Osteoblast (primary cell): ENCODE measurements around the gene HEMGN. TPM values are rescaled to one million over a fixed set of nuclear protein-coding genes. Genes with fewer than 3 reads are reported as not detected.

Experiments used
- DNase-seq: peaks from one replicate; pipeline ENCODE4 v3.0.0; 2011; ENCODE audit warnings: low spot score, mixed read lengths; ENCODE audit not compliant: insufficient read length; ENCODE audit errors: missing footprints
- H2AFZ ChIP-seq: 2 replicates; pipeline ENCODE4 v1.6.0; 2011; ENCODE audit warnings: mild to moderate bottlenecking, low read length
- H3K27ac ChIP-seq: 2 replicates; pipeline ENCODE4 v1.5.1; 2011; ENCODE audit warnings: mild to moderate bottlenecking, low read depth, low read length, moderate library complexity
- H3K27me3 ChIP-seq: 2 replicates; pipeline ENCODE4 v1.6.0; 2012; ENCODE audit warnings: mild to moderate bottlenecking, control low read depth, inconsistent platforms, low read length, moderate library complexity; ENCODE audit not compliant: insufficient read depth
- H3K36me3 ChIP-seq: 2 replicates; pipeline ENCODE4 v1.5.1; 2011; ENCODE audit warnings: mild to moderate bottlenecking, low read length, control low read depth, moderate library complexity; ENCODE audit not compliant: insufficient read depth
- H3K4me1 ChIP-seq: 2 replicates; pipeline ENCODE4 v1.5.1; 2011; ENCODE audit warnings: mild to moderate bottlenecking, low read length, control low read depth, moderate library complexity; ENCODE audit not compliant: insufficient read depth
- H3K4me2 ChIP-seq: 2 replicates; pipeline ENCODE4 v1.6.0; 2011; ENCODE audit warnings: mild to moderate bottlenecking, low read length; ENCODE audit not compliant: insufficient read depth
- H3K4me3 ChIP-seq: fragments of 200-600 bp; sonication (generic); 3 replicates; pipeline ENCODE4 v1.5.1; 2012; ENCODE audit warnings: mild to moderate bottlenecking, low read length, inconsistent platforms; ENCODE audit not compliant: insufficient read depth
- H3K79me2 ChIP-seq: 2 replicates; pipeline ENCODE4 v1.6.0; 2012; ENCODE audit warnings: mild to moderate bottlenecking, low read length, control low read depth, inconsistent platforms; ENCODE audit not compliant: insufficient read depth
- H3K9me3 ChIP-seq: 2 replicates; pipeline ENCODE4 v1.5.1; 2011; ENCODE audit warnings: low read depth, low read length, control low read depth
- H4K20me1 ChIP-seq: 2 replicates; pipeline ENCODE4 v1.6.0; 2012; ENCODE audit warnings: mild to moderate bottlenecking, low read length, control low read depth; ENCODE audit not compliant: insufficient read depth
- total RNA-seq: library from RNA; depleted of rRNA; stranded (reverse); fragments of >200 nt; gene quantifications from 2 replicates; pipeline ENCODE4 v1.2.3, GENCODE V29; 2012
- TF ChIP-seq, protein P1 (sequence below): IDR thresholded peaks from 2 replicates; pipeline ENCODE4 v1.5.1; 2011; ENCODE audit warnings: mild to moderate bottlenecking, low read depth, low read length, moderate library complexity; ENCODE audit errors: extremely low read depth

HEMGN gene
- total RNA-seq, 1 donor, result not detected

DNA sequence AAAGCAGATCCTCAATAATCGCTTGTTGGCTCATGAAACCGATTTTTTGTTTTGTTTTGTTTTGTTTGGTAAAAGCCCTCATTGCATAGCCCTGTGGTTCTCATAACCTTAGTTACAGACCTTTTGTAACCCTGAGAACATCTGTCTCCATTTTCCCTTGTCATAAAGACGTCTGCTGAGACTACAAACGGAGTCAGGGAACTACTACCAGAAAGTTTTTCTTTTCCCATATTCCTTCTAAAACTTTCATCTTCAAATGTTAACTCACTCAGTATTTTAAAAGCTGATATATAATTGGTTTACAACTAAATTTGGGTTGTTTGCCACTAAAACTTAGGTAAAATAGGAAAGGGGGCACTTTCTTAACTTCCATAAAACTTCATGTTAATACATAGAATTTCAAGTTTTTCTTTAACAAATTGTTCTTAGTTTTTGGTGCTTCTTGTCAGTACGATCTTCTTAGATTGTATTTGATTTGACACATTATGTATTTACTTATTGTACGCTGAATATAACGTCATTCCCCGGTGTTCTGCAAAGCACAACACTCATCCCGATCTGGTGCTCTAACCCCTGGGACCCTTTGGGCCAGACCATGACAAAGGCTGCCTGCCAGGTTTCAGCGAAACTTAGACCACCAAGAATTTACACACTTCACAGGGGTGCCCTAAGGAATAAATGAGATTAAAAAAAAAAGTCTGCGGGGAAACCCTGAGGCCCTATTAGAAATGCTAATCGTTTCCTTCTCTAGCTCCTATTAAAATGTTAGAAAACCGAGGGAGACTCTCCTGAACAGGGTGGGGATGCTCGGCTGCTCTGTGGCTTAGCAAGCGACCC, 44.1 kb upstream of the HEMGN start:
- no peaks in the 10 kb centered on the region for H3K36me3 ChIP-seq
- peak overlapping the region; percentile 90 for H3K4me2 ChIP-seq
- H3K9me3 ChIP-seq, result no peaks in the 10 kb centered on the region
- H2AFZ ChIP-seq, result peak overlapping the region; percentile 85
- H3K27ac ChIP-seq, result peak overlapping the region; percentile 55
- peaks cover 9% of the 10 kb centered on the region for H3K4me1 ChIP-seq
- peaks cover 39% of the 10 kb centered on the region for H3K79me2 ChIP-seq
- no peaks in the 10 kb centered on the region for H3K27me3 ChIP-seq
- peaks cover 7% of the 10 kb centered on the region for H4K20me1 ChIP-seq
- DNase-seq, result peak; percentile 83
- TF ChIP-seq, protein P1, sequence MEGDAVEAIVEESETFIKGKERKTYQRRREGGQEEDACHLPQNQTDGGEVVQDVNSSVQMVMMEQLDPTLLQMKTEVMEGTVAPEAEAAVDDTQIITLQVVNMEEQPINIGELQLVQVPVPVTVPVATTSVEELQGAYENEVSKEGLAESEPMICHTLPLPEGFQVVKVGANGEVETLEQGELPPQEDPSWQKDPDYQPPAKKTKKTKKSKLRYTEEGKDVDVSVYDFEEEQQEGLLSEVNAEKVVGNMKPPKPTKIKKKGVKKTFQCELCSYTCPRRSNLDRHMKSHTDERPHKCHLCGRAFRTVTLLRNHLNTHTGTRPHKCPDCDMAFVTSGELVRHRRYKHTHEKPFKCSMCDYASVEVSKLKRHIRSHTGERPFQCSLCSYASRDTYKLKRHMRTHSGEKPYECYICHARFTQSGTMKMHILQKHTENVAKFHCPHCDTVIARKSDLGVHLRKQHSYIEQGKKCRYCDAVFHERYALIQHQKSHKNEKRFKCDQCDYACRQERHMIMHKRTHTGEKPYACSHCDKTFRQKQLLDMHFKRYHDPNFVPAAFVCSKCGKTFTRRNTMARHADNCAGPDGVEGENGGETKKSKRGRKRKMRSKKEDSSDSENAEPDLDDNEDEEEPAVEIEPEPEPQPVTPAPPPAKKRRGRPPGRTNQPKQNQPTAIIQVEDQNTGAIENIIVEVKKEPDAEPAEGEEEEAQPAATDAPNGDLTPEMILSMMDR, result no peak
- H3K4me3 ChIP-seq, result peak overlapping the region; percentile 89

DNA sequence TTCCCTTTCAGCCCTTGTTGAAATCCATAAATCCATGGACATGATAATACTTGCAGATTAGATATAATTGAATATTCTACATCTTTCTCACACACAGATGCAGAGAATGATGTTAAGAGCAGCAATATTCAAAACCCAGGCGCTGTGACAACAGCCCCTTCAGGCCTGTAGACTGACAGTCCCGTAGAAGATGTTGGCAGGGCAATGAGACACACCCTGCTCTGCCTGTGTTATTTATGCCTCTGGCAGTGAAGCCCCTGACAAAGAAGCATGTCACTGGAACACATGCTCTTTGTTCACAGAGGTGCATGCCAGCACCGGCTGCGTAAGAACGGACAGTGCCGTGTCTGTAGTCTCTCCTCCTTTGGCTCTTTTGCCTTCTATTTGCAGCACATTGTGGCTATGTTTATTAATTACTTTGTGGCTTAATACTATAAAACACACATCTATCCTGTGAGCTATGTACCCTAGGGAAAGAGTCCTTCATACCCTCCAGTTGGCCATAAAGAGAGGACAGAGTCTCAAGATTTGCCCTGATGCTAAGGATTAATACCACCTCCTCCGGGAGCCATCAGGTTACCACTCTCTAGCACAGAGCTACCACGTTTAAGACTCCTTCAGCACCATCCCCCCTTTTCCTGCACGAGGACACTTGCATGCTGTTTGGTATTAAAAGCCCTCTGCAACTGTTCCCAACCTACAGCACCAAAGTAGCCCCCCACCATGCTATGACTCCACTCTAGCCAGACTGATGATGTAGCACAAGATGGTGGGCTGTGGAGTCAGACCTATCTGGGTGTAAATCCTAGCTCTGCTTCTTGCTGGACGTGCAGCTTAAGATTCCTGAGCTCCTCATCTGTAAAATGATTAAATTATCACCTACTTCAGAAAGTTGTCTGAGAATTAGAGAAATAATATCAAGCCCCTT, 43.2 kb upstream of the HEMGN start:
- H3K4me3 ChIP-seq, result no peak overlapping the region
- H3K4me2 ChIP-seq, result no peak overlapping the region
- H3K9me3 ChIP-seq, result no peaks in the 10 kb centered on the region
- no peak overlapping the region for H2AFZ ChIP-seq
- DNase-seq, result peak; percentile 73
- TF ChIP-seq, protein P1, result no peak
- H4K20me1 ChIP-seq, result peaks cover 4% of the 10 kb centered on the region
- peaks cover 9% of the 10 kb centered on the region for H3K4me1 ChIP-seq
- H3K27me3 ChIP-seq, result no peaks in the 10 kb centered on the region
- no peaks in the 10 kb centered on the region for H3K36me3 ChIP-seq
- no peak overlapping the region for H3K27ac ChIP-seq
- H3K79me2 ChIP-seq, result peaks cover 30% of the 10 kb centered on the region

DNA sequence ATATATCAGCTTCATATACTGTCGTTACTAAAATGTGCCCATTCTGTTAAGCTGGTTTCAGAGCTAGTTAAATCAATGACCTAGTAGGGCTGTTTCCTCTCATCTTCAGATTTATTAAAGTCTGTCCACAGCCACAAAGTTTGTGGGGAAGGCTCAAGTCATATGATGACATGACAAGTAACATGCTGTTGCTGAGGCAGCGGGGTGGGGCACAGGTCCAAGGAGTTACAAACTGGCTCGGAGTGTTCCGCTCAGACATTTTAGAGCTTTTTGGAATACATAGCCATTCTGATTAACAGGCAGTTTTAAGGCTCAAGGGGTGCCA, 42.5 kb upstream of the HEMGN start:
- TF ChIP-seq, protein P1, result no peak
- peaks cover 3% of the 10 kb centered on the region for H4K20me1 ChIP-seq
- no peak for DNase-seq
- no peak overlapping the region for H3K4me2 ChIP-seq
- no peak overlapping the region for H3K4me3 ChIP-seq
- H3K79me2 ChIP-seq, result peaks cover 23% of the 10 kb centered on the region
- H3K27me3 ChIP-seq, result no peaks in the 10 kb centered on the region
- no peaks in the 10 kb centered on the region for H3K36me3 ChIP-seq
- H3K27ac ChIP-seq, result no peak overlapping the region
- H3K9me3 ChIP-seq, result no peaks in the 10 kb centered on the region
- H2AFZ ChIP-seq, result no peak overlapping the region
- peaks cover 5% of the 10 kb centered on the region for H3K4me1 ChIP-seq
